Measurements from ENCODE around the gene MTIF3. TPM values are rescaled to one million over a fixed set of nuclear protein-coding genes. Genes with fewer than 3 reads are reported as not detected.

MTIF3 gene
- total RNA-seq, 1 experiment from 2014 or later = 31.6 TPM

DNA sequence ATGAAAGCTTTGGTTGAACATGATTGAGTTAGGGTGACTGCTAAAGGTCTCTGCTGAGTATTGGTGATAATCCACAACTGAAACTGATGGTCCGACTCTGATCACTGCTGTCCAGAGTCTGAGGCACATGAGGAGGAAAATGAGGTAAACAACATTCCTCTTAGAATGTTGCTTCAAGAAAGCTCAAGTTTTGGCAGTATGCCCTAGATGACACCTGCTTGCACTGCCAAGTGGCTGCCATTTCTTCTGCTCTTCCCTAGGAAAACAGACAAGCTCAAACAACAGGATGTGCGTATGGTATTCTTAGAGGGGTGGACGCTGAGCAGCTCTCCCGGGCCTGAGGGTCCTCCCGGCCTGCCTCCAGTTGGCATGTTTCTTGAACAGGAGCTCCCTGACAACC is 15.2 kb upstream of the MTIF3 start:
- no peak overlapping the region for H3T11ph ChIP-seq (ENCODE audit: low read length)
- H3K23ac ChIP-seq (ENCODE audit: insufficient read length, low read depth, low read length) = no peak overlapping the region
- TF ChIP-seq, protein P1, sequence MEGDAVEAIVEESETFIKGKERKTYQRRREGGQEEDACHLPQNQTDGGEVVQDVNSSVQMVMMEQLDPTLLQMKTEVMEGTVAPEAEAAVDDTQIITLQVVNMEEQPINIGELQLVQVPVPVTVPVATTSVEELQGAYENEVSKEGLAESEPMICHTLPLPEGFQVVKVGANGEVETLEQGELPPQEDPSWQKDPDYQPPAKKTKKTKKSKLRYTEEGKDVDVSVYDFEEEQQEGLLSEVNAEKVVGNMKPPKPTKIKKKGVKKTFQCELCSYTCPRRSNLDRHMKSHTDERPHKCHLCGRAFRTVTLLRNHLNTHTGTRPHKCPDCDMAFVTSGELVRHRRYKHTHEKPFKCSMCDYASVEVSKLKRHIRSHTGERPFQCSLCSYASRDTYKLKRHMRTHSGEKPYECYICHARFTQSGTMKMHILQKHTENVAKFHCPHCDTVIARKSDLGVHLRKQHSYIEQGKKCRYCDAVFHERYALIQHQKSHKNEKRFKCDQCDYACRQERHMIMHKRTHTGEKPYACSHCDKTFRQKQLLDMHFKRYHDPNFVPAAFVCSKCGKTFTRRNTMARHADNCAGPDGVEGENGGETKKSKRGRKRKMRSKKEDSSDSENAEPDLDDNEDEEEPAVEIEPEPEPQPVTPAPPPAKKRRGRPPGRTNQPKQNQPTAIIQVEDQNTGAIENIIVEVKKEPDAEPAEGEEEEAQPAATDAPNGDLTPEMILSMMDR (conservative IDR thresholded peaks at IDR 0.05) = no peak
- Mint-ChIP-seq H3K4me1 (peaks cover 0 to 2% of the 10 kb centered on the region in 2 experiments; a peak in 1 of 4 replicates), H3K4me3 (no peak overlapping the region), H3K27me3 (ENCODE audit: low read depth) (peaks cover 2% of the 10 kb centered on the region; the same call in 1 of the 2 replicates), H3K27ac (no peak overlapping the region), H3K9me3 (peaks cover 0 to 3% of the 10 kb centered on the region in 2 experiments; a peak in 1 of 5 replicates), H3K36me3 (ENCODE audit: insufficient read depth in 1 of 3, low read depth in 3 of 3) (no peaks in the 10 kb centered on the region)
- no peak overlapping the region for H3K18ac ChIP-seq (ENCODE audit: insufficient read length, low read depth, low read length)
- no peak overlapping the region for H2BK5ac ChIP-seq (ENCODE audit: insufficient read length, low read length)
- H3K14ac ChIP-seq (ENCODE audit: insufficient read depth, low read length) = no peak overlapping the region; the same call in 1 of the 2 replicates
- no peak overlapping the region for H3K9ac ChIP-seq (ENCODE audit: extremely low read depth, insufficient read length, low read length)
- H2BK15ac ChIP-seq (ENCODE audit: low read depth, low read length) = no peak overlapping the region
- no peaks in the 10 kb centered on the region for H3K23me2 ChIP-seq (ENCODE audit: insufficient read length, low read depth, low read length, poor library complexity, severe bottlenecking)
- no peak overlapping the region for H2BK12ac ChIP-seq (ENCODE audit: insufficient read length, low read depth, low read length)
- no peak overlapping the region for H2BK120ac ChIP-seq (ENCODE audit: low read depth, low read length, poor library complexity, severe bottlenecking)
- H3K4me2 ChIP-seq (ENCODE audit: insufficient read depth, insufficient read length, low read length) = no peak overlapping the region
- no peaks in the 10 kb centered on the region for H3K79me1 ChIP-seq (ENCODE audit: insufficient read depth, low read depth, low read length, poor library complexity, severe bottlenecking)
- DNase-seq = no peak
- no peak overlapping the region for H2AK5ac ChIP-seq (ENCODE audit: insufficient read length, low read length)
- H4K8ac ChIP-seq (replicated peaks; ENCODE audit: insufficient read length, low read depth, low read length) = no peak overlapping the region
- no peak overlapping the region for H4K91ac ChIP-seq (ENCODE audit: insufficient read length, low read depth, low read length)
- H3K4me1 ChIP-seq (ENCODE audit: insufficient read depth, low read length) = no peaks in the 10 kb centered on the region
- no peak overlapping the region for H2BK20ac ChIP-seq (ENCODE audit: low read depth, low read length, poor library complexity, severe bottlenecking)
- H4K20me1 ChIP-seq (ENCODE audit: control insufficient read depth, insufficient read depth, insufficient read length) = peaks cover 3% of the 10 kb centered on the region
- no peak overlapping the region for H3K4ac ChIP-seq (ENCODE audit: low read depth, low read length)
- WGBS (ENCODE audit: extremely low coverage, insufficient read length, low lambda C conversion rate) = no CpG with 5 or more reads among the region's 5 CpGs
- H3K79me2 ChIP-seq (ENCODE audit: insufficient read depth, low read length) = no peaks in the 10 kb centered on the region
- H2AFZ ChIP-seq (ENCODE audit: low read length) = no peak overlapping the region
- H3K56ac ChIP-seq (ENCODE audit: insufficient read length, low read depth, low read length) = no peak overlapping the region
- no peaks in the 10 kb centered on the region for H3K27me3 ChIP-seq (ENCODE audit: insufficient read depth, low read length)
- H3K27ac ChIP-seq (ENCODE audit: insufficient read length, low read depth, low read length) = no peak overlapping the region
- no peaks in the 10 kb centered on the region for H3K9me3 ChIP-seq (ENCODE audit: control insufficient read depth, low read depth, low read length)
- no peak overlapping the region for H4K5ac ChIP-seq (ENCODE audit: insufficient read length, low read depth, low read length)

All from H9 (cell line).